Uterus (tissue), 2 donors: ENCODE data around the gene CKB.

Experiments
- CTCF ChIP-seq, 4 experiments: fragments of 200-600 bp in 2 of 4; fragments of 450-650 bp in 2 of 4; sonication (generic) in 2 of 4; IDR thresholded peaks; one replicate each; pipeline ENCODE4 v1.5.1; 2016 to 2019; ENCODE audit warnings: antibody characterized with exemption in 4 of 4, mild to moderate bottlenecking in 2 of 4, moderate library complexity in 1 of 4
- POLR2A ChIP-seq, 2 donors: fragments of 450-650 bp; IDR thresholded peaks; one replicate each; pipeline ENCODE4 v1.6.1; 2016; ENCODE audit warnings: antibody characterized with exemption in 2 of 2, mild to moderate bottlenecking in 1 of 2, moderate library complexity in 1 of 2

DNA sequence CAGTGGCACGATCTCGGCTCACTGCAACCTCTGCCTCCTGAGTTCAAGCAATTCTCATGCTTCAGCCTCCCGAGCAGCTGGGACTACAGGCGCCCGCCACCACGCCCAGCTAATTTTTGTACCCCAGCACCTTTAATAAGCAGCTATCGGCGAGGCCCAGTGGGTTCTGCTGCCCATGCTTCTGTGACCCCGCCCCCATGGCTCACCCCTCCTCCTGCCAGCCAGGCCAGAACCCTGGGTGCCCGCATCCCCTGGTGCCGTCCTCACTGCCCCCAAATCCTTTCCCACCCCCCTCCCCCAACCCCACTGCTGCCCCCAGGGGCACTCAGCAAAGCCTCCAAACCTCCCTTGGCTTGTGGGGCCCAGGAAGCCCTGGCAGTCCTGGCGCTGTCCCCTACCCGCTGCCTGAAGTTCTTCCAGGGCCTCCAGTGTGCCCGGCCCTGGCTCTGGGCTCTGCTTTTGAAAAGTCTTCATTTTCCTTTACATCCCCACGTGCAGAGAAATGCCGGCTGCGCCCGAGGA lies 25.4 kb upstream of the CKB start:
- TF ChIP-seq POLR2A (IDR thresholded peaks at IDR 0.05) (no peak), CTCF (IDR thresholded peaks at IDR 0.05) (no peak)
